IMR-90 (cell line): Measurements from ENCODE around the gene WDR74. TPM values are rescaled to one million over a fixed set of nuclear protein-coding genes. Genes with fewer than 3 reads are reported as not detected.

ENCODE experiments used
- ATAC-seq: fragments of 200-7000 bp; cut with Tn5 transposase; 2 replicates; pipeline ENCODE4 v1.9.1; 2020; ENCODE audit warnings: low read depth, mild to moderate bottlenecking, moderate library complexity
- BruUV-seq: library from RNA; stranded (reverse); fragments of 400-500 nt; replicated peaks from 2 replicates; lab custom pipeline; 2021; lab: Mats Ljungman, UMichigan
- CTCF ChIA-PET: fragments of 300-600 bp; formaldehyde crosslinking; extraction: SDS; loops from one replicate; lab custom pipeline; 2021; ENCODE audit warnings: antibody characterized with exemption; lab: Yijun Ruan, JAX
- POLR2A ChIA-PET: fragments of 300-600 bp; sonication (Branson Sonifier 250); formaldehyde crosslinking; loops from one replicate; lab custom pipeline; 2022; ENCODE audit warnings: antibody characterized with exemption; ENCODE audit not compliant: unreplicated experiment; lab: Charles Lee
- DNase-seq: peaks from one replicate; pipeline ENCODE4 v3.0.0; 2013
- H2AFZ ChIP-seq: replicated peaks from 2 replicates; pipeline ENCODE3; 2013; ENCODE audit warnings: low read length, mild to moderate bottlenecking; ENCODE audit not compliant: poor library complexity
- H2AK5ac ChIP-seq: 2 replicates; pipeline ENCODE4 v1.6.1; 2013; ENCODE audit warnings: low read depth, low read length, inconsistent platforms
- H2AK9ac ChIP-seq: replicated peaks from 2 replicates; pipeline ENCODE3; 2013; ENCODE audit warnings: mild to moderate bottlenecking, low read depth, low read length, moderate library complexity; ENCODE audit not compliant: poor library complexity
- H2BK120ac ChIP-seq: 2 replicates; pipeline ENCODE4 v1.6.1; 2013; ENCODE audit warnings: low read depth, low read length, inconsistent platforms
- H2BK15ac ChIP-seq: 3 replicates; pipeline ENCODE4 v1.6.1; 2013; ENCODE audit warnings: low read depth, low read length, inconsistent platforms
- H2BK20ac ChIP-seq: 2 replicates; pipeline ENCODE4 v1.6.1; 2013; ENCODE audit warnings: low read depth, mild to moderate bottlenecking, inconsistent platforms, low read length, moderate library complexity
- H2BK5ac ChIP-seq: 2 replicates; pipeline ENCODE4 v1.6.1; 2013; ENCODE audit warnings: mild to moderate bottlenecking, low read depth, low read length, inconsistent platforms; ENCODE audit not compliant: poor library complexity, severe bottlenecking
- H3K14ac ChIP-seq: replicated peaks from 2 replicates; pipeline ENCODE4 v1.6.1; 2013; ENCODE audit warnings: low read depth, low read length, inconsistent platforms
- H3K18ac ChIP-seq: 2 replicates; pipeline ENCODE4 v1.6.1; 2013; ENCODE audit warnings: low read depth, low read length, control low read depth
- H3K23ac ChIP-seq: 2 replicates; pipeline ENCODE4 v1.6.1; 2013; ENCODE audit warnings: low read depth, low read length, inconsistent platforms
- H3K27ac ChIP-seq: 2 replicates; pipeline ENCODE4 v1.5.1; 2013; ENCODE audit warnings: mild to moderate bottlenecking, control low read depth, low read length; ENCODE audit not compliant: insufficient read depth
- H3K27me3 ChIP-seq: 2 replicates; pipeline ENCODE4 v1.6.1; 2013; ENCODE audit warnings: low read length; ENCODE audit not compliant: control insufficient read depth, insufficient read depth
- H3K36me3 ChIP-seq: 2 replicates; pipeline ENCODE4 v1.6.1; 2013; ENCODE audit warnings: low read length, mixed read lengths; ENCODE audit not compliant: control insufficient read depth, insufficient read depth
- H3K4ac ChIP-seq: 2 replicates; pipeline ENCODE4 v1.6.1; 2013; ENCODE audit warnings: low read depth, low read length, inconsistent platforms
- H3K4me1 ChIP-seq: 2 replicates; pipeline ENCODE4 v1.6.1; 2013; ENCODE audit warnings: low read length, mixed read lengths; ENCODE audit not compliant: control insufficient read depth, insufficient read depth
- H3K4me2 ChIP-seq: 2 replicates; pipeline ENCODE4 v1.6.1; 2013; ENCODE audit warnings: low read depth, mild to moderate bottlenecking, control low read depth, low read length, moderate library complexity
- H3K4me3 ChIP-seq: 2 replicates; pipeline ENCODE4 v1.5.1; 2013; ENCODE audit warnings: low read depth, mild to moderate bottlenecking, control low read depth, low read length, moderate library complexity; ENCODE audit not compliant: insufficient read depth
- H3K56ac ChIP-seq: 2 replicates; pipeline ENCODE4 v1.6.1; 2013; ENCODE audit warnings: low read length, inconsistent platforms; ENCODE audit not compliant: insufficient read depth; ENCODE audit errors: extremely low read depth
- H3K79me1 ChIP-seq, 2 experiments: 2 replicates each; pipeline ENCODE4 v1.6.1; 2013; ENCODE audit warnings: low read length in 2 of 2, inconsistent platforms in 1 of 2, low read depth in 1 of 2
- H3K9ac ChIP-seq: 2 replicates; pipeline ENCODE4 v1.6.1; 2013; ENCODE audit warnings: low read depth, low read length, control low read depth
- H3K9me1 ChIP-seq: 2 replicates; pipeline ENCODE4 v1.6.1; 2013; ENCODE audit warnings: low read length, inconsistent platforms; ENCODE audit not compliant: insufficient read depth
- H3K9me3 ChIP-seq: 2 replicates; pipeline ENCODE4 v1.6.1; 2013; ENCODE audit warnings: low read length; ENCODE audit not compliant: control insufficient read depth, insufficient read depth
- H4K20me1 ChIP-seq: 2 replicates; pipeline ENCODE4 v1.6.1; 2013; ENCODE audit warnings: low read length, inconsistent platforms; ENCODE audit not compliant: insufficient read depth
- H4K5ac ChIP-seq: 2 replicates; pipeline ENCODE4 v1.6.1; 2013; ENCODE audit warnings: mild to moderate bottlenecking, low read depth, low read length, control low read depth
- H4K8ac ChIP-seq, 2 experiments: 2 replicates each; pipeline ENCODE4 v1.6.1; 2013; ENCODE audit warnings: low read depth in 2 of 2, low read length in 2 of 2, control low read depth in 1 of 2, inconsistent platforms in 1 of 2
- H4K91ac ChIP-seq: 2 replicates; pipeline ENCODE4 v1.6.1; 2013; ENCODE audit warnings: low read depth, low read length, inconsistent platforms; ENCODE audit not compliant: insufficient read depth
- BHLHE40 ChIP-seq: fragments of 150-350 bp; IDR thresholded peaks from 2 replicates; pipeline ENCODE4 v1.6.1; 2016; ENCODE audit warnings: mild to moderate bottlenecking, low read depth, low read length
- CEBPB ChIP-seq: IDR thresholded peaks from 2 replicates; pipeline ENCODE4 v1.6.1; 2012; ENCODE audit warnings: low read depth, low read length, improper control_type of control experiment
- CHD1 ChIP-seq: IDR thresholded peaks from 2 replicates; pipeline ENCODE4 v1.6.1; 2012; ENCODE audit warnings: low read depth, low read length, improper control_type of control experiment
- CTCF ChIP-seq: conservative IDR thresholded peaks from 2 replicates; pipeline ENCODE4 v1.5.1; 2012; ENCODE audit warnings: mild to moderate bottlenecking, low read depth, low read length, improper control_type of control experiment
- FOS ChIP-seq: fragments of 150-350 bp; IDR thresholded peaks from 2 replicates; pipeline ENCODE4 v1.6.1; 2016; ENCODE audit warnings: low read depth, low read length
- MAFK ChIP-seq: IDR thresholded peaks from 2 replicates; pipeline ENCODE4 v1.6.1; 2012; ENCODE audit warnings: low read depth, low read length, improper control_type of control experiment
- MAZ ChIP-seq: IDR thresholded peaks from 2 replicates; pipeline ENCODE4 v1.6.1; 2012; ENCODE audit warnings: low read depth, mild to moderate bottlenecking, low read length, improper control_type of control experiment, moderate library complexity, borderline replicate concordance
- MXI1 ChIP-seq: IDR thresholded peaks from 2 replicates; pipeline ENCODE4 v1.6.1; 2012; ENCODE audit warnings: low read depth, mild to moderate bottlenecking, low read length, moderate library complexity, borderline replicate concordance
- NFE2L2 ChIP-seq: fragments of 150-350 bp; IDR thresholded peaks from 2 replicates; pipeline ENCODE4 v1.6.1; 2016; ENCODE audit warnings: low read depth, mild to moderate bottlenecking, low read length
- POLR2A ChIP-seq: IDR thresholded peaks from 2 replicates; pipeline ENCODE4 v1.6.1; 2012; ENCODE audit warnings: mild to moderate bottlenecking, low read depth, low read length
- RAD21 ChIP-seq: IDR thresholded peaks from 2 replicates; pipeline ENCODE4 v1.6.1; 2012; ENCODE audit warnings: low read length, improper control_type of control experiment
- RCOR1 ChIP-seq: IDR thresholded peaks from 2 replicates; pipeline ENCODE4 v1.6.1; 2012; ENCODE audit warnings: mild to moderate bottlenecking, low read length, improper control_type of control experiment; ENCODE audit not compliant: insufficient replicate concordance
- RFX5 ChIP-seq: IDR thresholded peaks from 2 replicates; pipeline ENCODE4 v1.8.0; 2012; ENCODE audit warnings: low read depth, mild to moderate bottlenecking, low read length, moderate library complexity
- SMC3 ChIP-seq: fragments of 150-350 bp; IDR thresholded peaks from 2 replicates; pipeline ENCODE4 v1.6.1; 2016; ENCODE audit warnings: low read depth, mild to moderate bottlenecking, antibody characterized with exemption, low read length, moderate library complexity
- USF2 ChIP-seq: fragments of 150-350 bp; IDR thresholded peaks from 2 replicates; pipeline ENCODE4 v1.6.1; 2017; ENCODE audit warnings: mild to moderate bottlenecking, antibody characterized with exemption, low read length, low read depth
- WGBS, 2 experiments: methylation state at CpG; one replicate each; pipeline versions ENCODE4 v1.1.5 to v1.1.7; 2013; ENCODE audit warnings: missing lambda C conversion rate in 2 of 2; ENCODE audit not compliant: insufficient read length in 1 of 2; ENCODE audit errors: extremely low coverage in 2 of 2; 5-methylcytosine and 5-hydroxymethylcytosine counted together
- dilution Hi-C: fragments of 300-500 bp; cut with HindIII; formaldehyde crosslinking; loops from one replicate; pipeline ENCODE4 v1.14.3; 2018; ENCODE audit warnings: low sequenced_read_pairs; ENCODE audit not compliant: unreplicated experiment
- in situ Hi-C: fragments of 300-500 bp; cut with MboI; formaldehyde crosslinking; loops from 3 replicates; pipeline ENCODE4 v1.14.3; 2019; ENCODE audit warnings: low sequenced_read_pairs, inconsistent platforms, mixed read lengths
- intact Hi-C: fragments of 100-400 bp; cut with micrococcal nuclease; formaldehyde crosslinking; loops from 2 replicates; pipeline ENCODE4 v1.10.0; 2022
- polyA plus RNA-seq, 3 experiments: library from polyadenylated mRNA; depleted of rRNA; stranded (reverse); fragments of >200 nt; gene quantifications; 2 replicates each; pipeline ENCODE4 v1.2.3, GENCODE V29; 2012; ENCODE audit warnings: low replicate concordance in 1 of 3
- total RNA-seq: library from RNA; depleted of rRNA; stranded (reverse); fragments of >200 nt; gene quantifications from 2 replicates; pipeline ENCODE4 v1.2.3, GENCODE V29; 2012

WDR74 gene
- total and polyA plus RNA-seq, 2 of the 4 experiments (the other 2 are of a cell fraction) = 38.4 to 44.3 TPM

- Histone ChIP-seq H4K91ac (no peak overlapping the region), H3K9me3 (no peaks in the 10 kb centered on the region), H3K36me3 (no peaks in the 10 kb centered on the region; the same call in 1 of the 2 replicates), H3K23ac (no peak overlapping the region), H2BK5ac (no peak overlapping the region), H3K9ac (no peak overlapping the region), H2AFZ (no peak overlapping the region), H3K9me1 (0 out of 2 replicates have a peak, but pooled peaks cover 3% of the 10 kb centered on the region), H2AK5ac (no peak overlapping the region), H3K14ac (no peak overlapping the region), H2BK15ac (no peak overlapping the region), H3K4me3 (no peak overlapping the region), H3K4me2 (no peak overlapping the region), H4K8ac (no peak overlapping the region), H3K27me3 (no peaks in the 10 kb centered on the region), H3K4ac (no peak overlapping the region), H3K18ac (no peak overlapping the region), H4K20me1 (peaks cover 4% of the 10 kb centered on the region), H3K79me1 (peaks cover 18% of the 10 kb centered on the region in 2 experiments; a peak in 3 of 4 replicates), H2BK20ac (no peak overlapping the region), H2BK120ac (no peak overlapping the region), H3K4me1 (no peaks in the 10 kb centered on the region), H3K27ac (no peak overlapping the region), H3K56ac (no peak overlapping the region), H4K5ac (no peak overlapping the region), H2AK9ac (no peak overlapping the region)
- in situ Hi-C loops (loop anchor here (25.0 kb wide), 1 partner anchor 478 kb away; no protein-coding TSS in a partner anchor), intact Hi-C loops (no loop called here), dilution Hi-C loops (no loop called here)
- no TSS peak for BruUV-seq
- ChIA-PET POLR2A (no interaction called here), CTCF (no interaction called here)
- TF ChIP-seq FOS = no peak
- TF ChIP-seq RFX5 = no peak
- no peak for TF ChIP-seq CEBPB
- TF ChIP-seq POLR2A = no peak
- no peak for TF ChIP-seq RCOR1
- no peak for TF ChIP-seq RAD21
- no peak for TF ChIP-seq SMC3
- no peak for TF ChIP-seq MAFK
- no peak for TF ChIP-seq USF2
- TF ChIP-seq NFE2L2 = no peak
- no peak for TF ChIP-seq CHD1
- no peak for TF ChIP-seq BHLHE40
- no peak for TF ChIP-seq CTCF
- TF ChIP-seq MAZ = no peak
- no peak for TF ChIP-seq MXI1
- DNase-seq (no peak), ATAC-seq (no peak)
- 83% methylated on average over 1 of the region's 6 CpGs; no CpG with 5 or more reads in 1 of the 2 experiments for WGBS, 2 experiments
Observed at GRCh38 chr11:62865635-62866034, 26.2 kb upstream of the WDR74 start.
